AG04449 (cell line): ENCODE measurements around the gene NFIA.
A peak's percentile ranks its signal among the peaks of the same experiment; 100 is the strongest.
"Not testable (repeated sequence)": the region's sequence is repeated elsewhere in the genome, so short reads cannot be mapped to it uniquely, and the experiment has no call there.

Experiments
- CTCF ChIA-PET: fragments of 350-600 bp; formaldehyde crosslinking; extraction: SDS; loops from one replicate; lab custom pipeline; 2021; ENCODE audit warnings: antibody characterized with exemption; lab: Yijun Ruan, JAX
- POLR2A ChIA-PET: fragments of 400-600, 350-600 bp; formaldehyde crosslinking; extraction: SDS; loops from one replicate; lab custom pipeline; 2020; ENCODE audit warnings: antibody characterized with exemption, inconsistent platforms; lab: Yijun Ruan, JAX
- DNase-seq: peaks from one replicate; pipeline ENCODE4 v3.0.0-alpha.2; 2010; ENCODE audit warnings: low read depth, low spot score
- H3K4me3 ChIP-seq: 2 replicates; pipeline ENCODE4 v1.5.1; 2011; ENCODE audit warnings: low read depth, mild to moderate bottlenecking, control low read depth, low read length
- TF ChIP-seq, protein P1 (sequence below): IDR thresholded peaks from one replicate; pipeline ENCODE4 v1.5.1; 2011; ENCODE audit warnings: mild to moderate bottlenecking, moderate library complexity, low read length, control low read depth, inconsistent platforms; ENCODE audit not compliant: insufficient read depth; ENCODE audit errors: missing control alignments

Gene NFIA

DNA sequence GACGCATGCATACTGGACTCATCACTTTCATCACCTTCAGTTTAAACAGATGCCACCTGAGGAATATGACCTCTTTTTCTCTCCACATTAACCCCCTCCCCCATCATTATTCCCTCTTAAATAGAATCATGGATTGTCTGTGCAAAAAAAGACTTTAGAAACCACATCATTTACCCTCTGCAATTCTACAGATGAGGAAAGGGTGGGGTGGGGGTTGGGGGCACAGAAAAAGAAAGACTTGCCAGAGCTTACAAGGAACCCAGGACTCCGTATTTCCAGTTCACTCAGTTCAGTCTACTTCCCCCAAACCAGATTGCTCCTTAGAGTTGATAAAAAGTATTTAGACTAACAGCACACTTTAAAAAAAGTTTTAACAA is 26.2 kb upstream of the NFIA start:
- ChIA-PET POLR2A (no interaction called here), CTCF (interaction anchor here (0.6 to 2.0 kb wide), 4 partner anchors 12 to 797 kb away, joined by 3 to 21 read pairs (median 4); no protein-coding TSS in a partner anchor)
- no peak for DNase-seq
- TF ChIP-seq, protein P1, sequence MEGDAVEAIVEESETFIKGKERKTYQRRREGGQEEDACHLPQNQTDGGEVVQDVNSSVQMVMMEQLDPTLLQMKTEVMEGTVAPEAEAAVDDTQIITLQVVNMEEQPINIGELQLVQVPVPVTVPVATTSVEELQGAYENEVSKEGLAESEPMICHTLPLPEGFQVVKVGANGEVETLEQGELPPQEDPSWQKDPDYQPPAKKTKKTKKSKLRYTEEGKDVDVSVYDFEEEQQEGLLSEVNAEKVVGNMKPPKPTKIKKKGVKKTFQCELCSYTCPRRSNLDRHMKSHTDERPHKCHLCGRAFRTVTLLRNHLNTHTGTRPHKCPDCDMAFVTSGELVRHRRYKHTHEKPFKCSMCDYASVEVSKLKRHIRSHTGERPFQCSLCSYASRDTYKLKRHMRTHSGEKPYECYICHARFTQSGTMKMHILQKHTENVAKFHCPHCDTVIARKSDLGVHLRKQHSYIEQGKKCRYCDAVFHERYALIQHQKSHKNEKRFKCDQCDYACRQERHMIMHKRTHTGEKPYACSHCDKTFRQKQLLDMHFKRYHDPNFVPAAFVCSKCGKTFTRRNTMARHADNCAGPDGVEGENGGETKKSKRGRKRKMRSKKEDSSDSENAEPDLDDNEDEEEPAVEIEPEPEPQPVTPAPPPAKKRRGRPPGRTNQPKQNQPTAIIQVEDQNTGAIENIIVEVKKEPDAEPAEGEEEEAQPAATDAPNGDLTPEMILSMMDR, result no peak
- no peak overlapping the region for H3K4me3 ChIP-seq

DNA sequence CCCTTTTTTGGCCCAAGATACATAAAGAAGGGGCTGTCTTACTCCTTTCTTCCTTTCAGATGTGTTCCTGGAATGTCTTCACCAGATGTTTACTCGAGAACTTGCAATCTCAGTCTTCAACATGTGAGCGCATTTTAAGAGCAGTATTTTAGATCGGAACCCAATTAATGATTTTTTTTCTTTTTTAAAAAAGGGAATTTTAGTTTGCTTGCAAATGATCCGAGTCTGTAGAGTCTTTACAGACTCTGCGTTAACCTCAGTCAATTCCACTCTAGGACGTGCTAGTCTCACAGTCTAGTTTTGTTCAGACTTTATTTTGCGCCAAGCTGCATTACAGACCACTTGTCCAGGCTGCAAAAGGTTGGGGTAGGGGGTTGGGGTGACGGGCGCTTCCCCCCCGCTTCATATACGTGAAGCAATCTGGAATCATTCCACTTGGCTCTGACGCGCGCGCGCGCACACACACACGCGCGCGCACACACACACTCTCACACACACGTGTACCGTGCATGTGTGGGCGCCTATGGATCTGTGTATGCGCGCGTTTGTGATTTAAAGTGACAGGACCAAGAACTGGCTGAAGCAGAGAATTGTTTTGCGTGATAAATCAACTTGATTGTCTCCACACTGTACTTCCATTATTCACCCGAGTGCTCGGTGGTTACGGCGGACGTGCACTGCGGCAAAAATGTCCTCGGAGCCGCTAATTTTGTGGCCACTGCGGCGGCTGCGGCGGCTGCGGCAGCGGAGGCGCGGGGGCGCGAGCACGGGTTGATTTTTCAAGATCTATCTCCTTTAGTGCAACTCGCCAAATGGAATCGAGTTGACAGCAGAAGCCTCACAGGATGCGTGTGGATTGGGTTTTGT is 25.6 kb upstream of the NFIA start:
- peak overlapping the region; percentile 65 for H3K4me3 ChIP-seq
- POLR2A ChIA-PET, result interaction anchor here (0.7 kb wide), 1 partner anchor 395 kb away, joined by 5 read pairs; no protein-coding TSS in a partner anchor
- CTCF ChIA-PET, result interaction anchor here (2.0 to 5.0 kb wide), 2 partner anchors 7 to 13 kb away, joined by 21 to 37 read pairs; no protein-coding TSS in a partner anchor
- TF ChIP-seq, protein P1, result no peak
- DNase-seq, result no peak

DNA sequence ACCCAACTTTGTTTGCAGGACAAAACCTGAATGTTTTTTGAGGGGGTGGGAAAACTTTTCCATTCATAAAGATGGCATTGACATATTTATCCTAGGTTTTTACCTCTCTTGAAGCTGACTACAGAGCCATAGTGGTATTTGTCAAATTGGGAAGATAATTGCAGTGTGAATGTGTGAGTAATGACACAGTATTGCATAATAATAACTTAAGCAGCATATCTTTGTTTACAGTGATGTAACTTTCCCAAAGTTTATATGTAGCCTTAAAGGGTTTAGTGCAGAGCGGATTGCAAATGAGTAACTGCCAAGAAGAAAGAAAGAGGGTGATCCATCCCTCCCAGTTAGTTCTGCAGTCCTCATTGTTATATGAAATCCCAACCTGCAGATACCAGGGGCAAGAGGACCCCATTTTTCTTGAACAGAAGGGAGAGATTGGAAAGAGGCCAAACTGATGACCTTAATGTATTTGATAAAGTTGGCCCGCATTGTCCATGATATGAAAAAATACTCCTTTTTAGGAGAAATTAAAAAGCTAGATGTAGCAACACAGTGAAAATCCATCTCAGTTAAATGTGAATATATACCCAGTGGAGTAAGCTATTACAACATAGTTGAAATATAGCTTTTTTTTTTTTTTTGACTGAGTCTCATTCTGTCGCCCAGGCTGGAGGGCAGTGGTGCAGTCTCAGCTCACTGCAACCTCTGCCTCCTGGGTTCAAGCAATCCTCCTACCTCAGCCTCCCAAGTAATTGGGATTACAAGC is 23.7 kb upstream of the NFIA start:
- ChIA-PET CTCF (interaction anchor here (1.5 to 5.0 kb wide), 2 partner anchors 9 to 12 kb away, joined by 3 to 37 read pairs; no protein-coding TSS in a partner anchor), POLR2A (no interaction called here)
- DNase-seq, result no peak
- H3K4me3 ChIP-seq, result no peak overlapping the region
- TF ChIP-seq, protein P1, result no peak

DNA sequence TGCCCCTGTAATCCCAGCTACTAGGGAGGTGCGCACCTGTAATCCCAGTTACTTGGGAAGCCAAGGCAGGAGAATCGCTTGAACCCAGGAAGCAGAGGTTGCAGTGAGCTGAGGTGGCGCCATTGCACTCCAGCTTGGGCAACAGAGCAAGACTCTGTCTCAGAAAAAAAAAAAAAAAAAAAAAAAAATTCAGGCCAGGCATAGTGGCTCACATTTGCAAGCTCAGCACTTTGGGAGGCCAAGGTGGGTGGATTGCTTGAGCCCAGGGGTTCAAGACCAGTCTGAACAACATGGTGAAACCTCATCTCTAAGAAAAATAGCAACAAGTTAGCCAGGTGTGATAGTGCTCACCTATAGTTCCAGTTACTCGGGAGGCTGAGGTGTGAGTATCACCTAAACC is 20.8 kb upstream of the NFIA start:
- DNase-seq, H3K4me3 ChIP-seq, POLR2A ChIA-PET: not testable (repeated sequence)
- CTCF ChIA-PET, result interaction anchor here (5.0 kb wide), 1 partner anchor 12 kb away, joined by 37 read pairs; no protein-coding TSS in a partner anchor

DNA sequence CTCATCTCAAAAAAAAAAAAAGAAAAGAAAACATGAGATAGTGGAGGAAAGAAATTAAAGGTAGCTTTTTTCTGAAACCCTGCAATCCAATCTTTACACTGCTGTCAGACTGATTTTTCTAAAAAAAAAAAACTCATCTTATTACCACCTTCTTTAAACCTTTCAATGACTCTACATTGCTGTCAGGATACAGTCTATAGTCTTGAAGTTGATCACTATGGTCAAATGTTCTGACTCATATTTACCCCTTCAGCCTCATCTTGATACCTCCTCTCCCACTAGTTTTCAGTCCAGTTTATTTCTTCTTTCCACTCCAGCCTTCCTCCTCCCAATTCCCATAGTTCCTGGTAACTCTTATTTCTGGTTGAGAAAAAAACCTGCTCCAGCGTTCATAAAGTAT is 17.7 kb upstream of the NFIA start:
- TF ChIP-seq, protein P1, result no peak
- POLR2A ChIA-PET, result no interaction called here
- CTCF ChIA-PET, result no interaction called here
- no peak for DNase-seq
- no peak overlapping the region for H3K4me3 ChIP-seq

DNA sequence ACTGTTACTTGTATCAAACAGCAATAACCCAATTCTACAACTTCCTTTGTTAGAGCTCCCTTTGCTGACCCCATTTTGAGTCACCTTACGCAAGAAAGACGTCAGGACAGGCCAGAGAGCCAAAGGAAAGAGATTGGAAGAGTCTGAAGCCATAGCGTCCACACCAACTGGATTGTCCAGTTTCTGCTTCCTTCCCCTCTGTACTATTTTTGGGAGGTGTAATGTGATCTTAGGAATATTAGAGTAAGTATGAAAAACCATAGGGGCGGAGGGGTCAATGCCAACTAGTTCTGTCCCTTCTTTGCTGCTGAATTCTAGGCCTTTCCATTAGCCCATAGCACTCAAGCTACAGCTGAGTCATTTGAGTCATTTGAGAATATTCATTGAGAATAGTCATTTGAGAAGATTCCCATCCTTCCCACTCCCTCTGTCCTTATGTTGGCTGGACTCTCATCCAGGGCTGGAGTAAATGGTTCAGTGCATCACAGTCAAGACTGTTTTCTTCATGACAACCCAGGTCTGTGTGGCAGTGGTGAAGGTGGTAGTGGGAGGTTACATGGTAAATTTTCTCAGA is 14.8 kb upstream of the NFIA start:
- ChIA-PET CTCF (interaction anchor here (0.9 to 1.5 kb wide), 2 partner anchors 19 to 25 kb away, joined by 3 to 4 read pairs; no protein-coding TSS in a partner anchor), POLR2A (no interaction called here)
- H3K4me3 ChIP-seq, result no peak overlapping the region
- DNase-seq, result no peak
- TF ChIP-seq, protein P1, result no peak
